NT2/D1 (cell line): ENCODE results near the gene MKLN1.

Experiments used
- SUZ12 ChIP-seq: IDR thresholded peaks from 2 replicates; pipeline ENCODE4 v1.6.1; 2011; ENCODE audit not compliant: insufficient read length, insufficient read depth; ENCODE audit errors: extremely low read depth
- YY1 ChIP-seq: IDR thresholded peaks from 2 replicates; pipeline ENCODE4 v1.6.1; 2011; ENCODE audit not compliant: insufficient read length, insufficient read depth
- ZNF274 ChIP-seq: IDR thresholded peaks from 2 replicates; pipeline ENCODE4 v1.6.1; 2011; ENCODE audit warnings: mild to moderate bottlenecking, low read depth, low read length

- TF ChIP-seq YY1 (no peak), ZNF274 (no peak), SUZ12 (no peak)
These were observed 539 bp upstream of the MKLN1 start for GRCh38 chr7:131327049-131327625.
